Measurements from ENCODE around the gene SLC40A1.

DNA sequence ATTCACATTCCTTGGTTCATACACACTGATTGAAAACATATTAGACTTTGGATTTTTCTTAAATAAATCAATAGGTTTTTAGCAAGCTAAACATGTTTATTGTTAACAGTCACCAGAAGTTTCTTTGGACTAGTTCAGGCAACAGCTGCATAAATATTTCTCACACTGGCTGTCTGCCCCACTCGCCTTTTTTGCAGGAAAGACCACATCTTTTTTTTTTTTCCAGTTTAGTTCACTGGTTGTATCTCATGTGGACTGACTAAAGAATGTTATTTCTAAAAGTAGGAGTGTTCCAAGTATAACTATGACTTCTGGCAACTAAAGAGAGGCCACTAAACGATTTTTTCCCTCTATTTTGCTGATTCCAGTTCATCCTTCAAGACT lies 31.1 kb downstream of the SLC40A1 start:
- TF ChIP-seq, protein P1, sequence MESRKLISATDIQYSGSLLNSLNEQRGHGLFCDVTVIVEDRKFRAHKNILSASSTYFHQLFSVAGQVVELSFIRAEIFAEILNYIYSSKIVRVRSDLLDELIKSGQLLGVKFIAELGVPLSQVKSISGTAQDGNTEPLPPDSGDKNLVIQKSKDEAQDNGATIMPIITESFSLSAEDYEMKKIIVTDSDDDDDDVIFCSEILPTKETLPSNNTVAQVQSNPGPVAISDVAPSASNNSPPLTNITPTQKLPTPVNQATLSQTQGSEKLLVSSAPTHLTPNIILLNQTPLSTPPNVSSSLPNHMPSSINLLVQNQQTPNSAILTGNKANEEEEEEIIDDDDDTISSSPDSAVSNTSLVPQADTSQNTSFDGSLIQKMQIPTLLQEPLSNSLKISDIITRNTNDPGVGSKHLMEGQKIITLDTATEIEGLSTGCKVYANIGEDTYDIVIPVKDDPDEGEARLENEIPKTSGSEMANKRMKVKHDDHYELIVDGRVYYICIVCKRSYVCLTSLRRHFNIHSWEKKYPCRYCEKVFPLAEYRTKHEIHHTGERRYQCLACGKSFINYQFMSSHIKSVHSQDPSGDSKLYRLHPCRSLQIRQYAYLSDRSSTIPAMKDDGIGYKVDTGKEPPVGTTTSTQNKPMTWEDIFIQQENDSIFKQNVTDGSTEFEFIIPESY (IDR thresholded peaks at IDR 0.05): no peak
- TF ChIP-seq, protein P2, sequence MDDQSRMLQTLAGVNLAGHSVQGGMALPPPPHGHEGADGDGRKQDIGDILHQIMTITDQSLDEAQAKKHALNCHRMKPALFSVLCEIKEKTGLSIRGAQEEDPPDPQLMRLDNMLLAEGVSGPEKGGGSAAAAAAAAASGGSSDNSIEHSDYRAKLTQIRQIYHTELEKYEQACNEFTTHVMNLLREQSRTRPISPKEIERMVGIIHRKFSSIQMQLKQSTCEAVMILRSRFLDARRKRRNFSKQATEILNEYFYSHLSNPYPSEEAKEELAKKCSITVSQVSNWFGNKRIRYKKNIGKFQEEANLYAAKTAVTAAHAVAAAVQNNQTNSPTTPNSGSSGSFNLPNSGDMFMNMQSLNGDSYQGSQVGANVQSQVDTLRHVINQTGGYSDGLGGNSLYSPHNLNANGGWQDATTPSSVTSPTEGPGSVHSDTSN (IDR thresholded peaks at IDR 0.05; ENCODE audit: insufficient replicate concordance, low read depth, low read length): no peak
- TF ChIP-seq, protein P3, sequence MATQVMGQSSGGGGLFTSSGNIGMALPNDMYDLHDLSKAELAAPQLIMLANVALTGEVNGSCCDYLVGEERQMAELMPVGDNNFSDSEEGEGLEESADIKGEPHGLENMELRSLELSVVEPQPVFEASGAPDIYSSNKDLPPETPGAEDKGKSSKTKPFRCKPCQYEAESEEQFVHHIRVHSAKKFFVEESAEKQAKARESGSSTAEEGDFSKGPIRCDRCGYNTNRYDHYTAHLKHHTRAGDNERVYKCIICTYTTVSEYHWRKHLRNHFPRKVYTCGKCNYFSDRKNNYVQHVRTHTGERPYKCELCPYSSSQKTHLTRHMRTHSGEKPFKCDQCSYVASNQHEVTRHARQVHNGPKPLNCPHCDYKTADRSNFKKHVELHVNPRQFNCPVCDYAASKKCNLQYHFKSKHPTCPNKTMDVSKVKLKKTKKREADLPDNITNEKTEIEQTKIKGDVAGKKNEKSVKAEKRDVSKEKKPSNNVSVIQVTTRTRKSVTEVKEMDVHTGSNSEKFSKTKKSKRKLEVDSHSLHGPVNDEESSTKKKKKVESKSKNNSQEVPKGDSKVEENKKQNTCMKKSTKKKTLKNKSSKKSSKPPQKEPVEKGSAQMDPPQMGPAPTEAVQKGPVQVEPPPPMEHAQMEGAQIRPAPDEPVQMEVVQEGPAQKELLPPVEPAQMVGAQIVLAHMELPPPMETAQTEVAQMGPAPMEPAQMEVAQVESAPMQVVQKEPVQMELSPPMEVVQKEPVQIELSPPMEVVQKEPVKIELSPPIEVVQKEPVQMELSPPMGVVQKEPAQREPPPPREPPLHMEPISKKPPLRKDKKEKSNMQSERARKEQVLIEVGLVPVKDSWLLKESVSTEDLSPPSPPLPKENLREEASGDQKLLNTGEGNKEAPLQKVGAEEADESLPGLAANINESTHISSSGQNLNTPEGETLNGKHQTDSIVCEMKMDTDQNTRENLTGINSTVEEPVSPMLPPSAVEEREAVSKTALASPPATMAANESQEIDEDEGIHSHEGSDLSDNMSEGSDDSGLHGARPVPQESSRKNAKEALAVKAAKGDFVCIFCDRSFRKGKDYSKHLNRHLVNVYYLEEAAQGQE (IDR thresholded peaks at IDR 0.05; ENCODE audit: low read depth, low read length): no peak
- no peak for TF ChIP-seq POLR2AphosphoS5 (IDR thresholded peaks at IDR 0.05; ENCODE audit: low read length)

Data from GM12878 (cell line).